Adipose tissue (tissue), 3 donors: ENCODE results near the gene SCN1B. TPM values are rescaled to one million over a fixed set of nuclear protein-coding genes. Genes with fewer than 3 reads are reported as not detected.

ENCODE experiments used
- H3K27ac ChIP-seq: one replicate; pipeline ENCODE4 v1.5.1; 2013; ENCODE audit warnings: low read depth, low read length
- WGBS, 3 donors: extraction: QIAGEN DNeasy Blood & Tissue Kit; methylation state at CpG; one replicate each; pipeline ENCODE4 v1.1.7; 2013; 5-methylcytosine and 5-hydroxymethylcytosine counted together
- polyA plus RNA-seq, 3 donors: library from polyadenylated mRNA; stranded (reverse); fragments of 200-250 nt; gene quantifications; one replicate each; pipeline ENCODE4 v1.2.3, GENCODE V29; 2013
- donor health status: healthy with polysubstance abuse.
- donor health status: Bipolar disorder and iron deficiency.
- donor health status: healthy.

SCN1B gene
- polyA plus RNA-seq, 3 donors: 5.2 to 22.5 (median 7.9) TPM

GRCh38 chr19:35060160-35060855, 30.0 kb downstream of the SCN1B start:
- 90 to 94% (median 90%) methylated on average over 27 to 29 of the region's 29 CpGs for WGBS, 3 donors
- no peak overlapping the region for H3K27ac ChIP-seq

- no peak overlapping the region for H3K27ac ChIP-seq
- 80 to 88% (median 81%) methylated on average over 7 of the region's 7 CpGs for WGBS, 3 donors
Measured at GRCh38 chr19:35061583-35062373, 31.5 kb downstream of the SCN1B start.

GRCh38 chr19:35062942-35063341, 32.7 kb downstream of the SCN1B start:
- no peak overlapping the region for H3K27ac ChIP-seq
- whole genome bisulfite sequencing, 3 donors: 75 to 90% (median 84%) methylated on average over 7 of the region's 7 CpGs

- no peak overlapping the region for H3K27ac ChIP-seq
- 77 to 84% (median 81%) methylated on average over 10 of the region's 10 CpGs for WGBS, 3 donors
Measured at GRCh38 chr19:35063940-35064818, 33.9 kb downstream of the SCN1B start.

- H3K27ac ChIP-seq: no peak overlapping the region
- WGBS, 3 donors: 85 to 89% (median 89%) methylated on average over 10 of the region's 10 CpGs
Measured at GRCh38 chr19:35065574-35065973, 35.3 kb downstream of the SCN1B start.

- 91 to 94% (median 93%) methylated on average over 15 of the region's 15 CpGs for WGBS, 3 donors
- H3K27ac ChIP-seq: no peak overlapping the region
Measured at GRCh38 chr19:35066121-35066520, 35.9 kb downstream of the SCN1B start.

DNA sequence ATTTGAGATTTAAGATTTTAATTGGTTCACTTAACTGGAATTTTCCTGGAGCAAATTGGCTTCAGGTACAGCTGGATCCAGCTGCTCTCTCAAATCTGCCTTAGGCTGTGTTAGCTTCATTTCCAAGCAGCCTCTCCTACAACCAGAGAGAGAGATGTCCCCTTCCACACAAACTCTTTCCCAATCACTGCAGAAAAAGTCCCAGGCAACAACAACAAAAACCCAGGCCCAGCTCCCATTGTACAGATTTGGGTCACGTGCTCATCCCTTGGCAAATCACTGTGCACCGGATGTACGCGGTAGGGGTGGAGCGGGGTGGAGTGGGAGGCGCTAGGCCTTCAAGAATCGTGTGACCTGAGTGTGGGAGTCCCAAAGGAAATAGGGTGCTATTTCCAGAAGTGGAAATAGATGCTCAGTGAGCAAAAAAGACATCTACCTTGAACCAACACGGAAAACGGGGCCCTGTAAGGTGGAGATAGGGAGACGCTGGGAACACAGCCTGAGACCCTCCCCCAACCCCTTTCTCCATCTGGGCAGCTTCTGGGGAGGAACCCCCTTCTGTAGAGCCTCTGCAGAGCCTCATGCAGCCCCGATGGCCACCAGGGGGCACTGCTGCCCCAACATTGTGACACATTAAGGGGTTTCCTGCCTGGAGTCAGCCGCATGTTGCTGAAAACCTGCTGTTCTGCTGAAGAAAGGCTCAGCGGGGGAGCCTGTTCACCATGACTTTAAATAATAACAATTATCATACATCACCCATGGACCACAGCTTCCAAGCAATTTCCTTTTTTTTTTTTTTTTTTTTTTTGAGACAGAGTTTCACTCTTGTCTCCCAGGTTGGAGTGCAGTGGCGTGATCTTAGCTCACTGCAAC, 36.7 kb downstream of the SCN1B start:
- H3K27ac ChIP-seq: no peak overlapping the region
- 16 to 19% (median 18%) methylated on average over 14 of the region's 14 CpGs for WGBS, 3 donors

GRCh38 chr19:35068941-35069634, 38.8 kb downstream of the SCN1B start:
- no peak overlapping the region for H3K27ac ChIP-seq
- WGBS, 3 donors: 77 to 83% (median 80%) methylated on average over 10 of the region's 10 CpGs

GRCh38 chr19:35069696-35070095, 39.4 kb downstream of the SCN1B start:
- no peak overlapping the region for H3K27ac ChIP-seq
- 68 to 97% (median 75%) methylated on average over 1 of the region's 1 CpG for WGBS, 3 donors

DNA sequence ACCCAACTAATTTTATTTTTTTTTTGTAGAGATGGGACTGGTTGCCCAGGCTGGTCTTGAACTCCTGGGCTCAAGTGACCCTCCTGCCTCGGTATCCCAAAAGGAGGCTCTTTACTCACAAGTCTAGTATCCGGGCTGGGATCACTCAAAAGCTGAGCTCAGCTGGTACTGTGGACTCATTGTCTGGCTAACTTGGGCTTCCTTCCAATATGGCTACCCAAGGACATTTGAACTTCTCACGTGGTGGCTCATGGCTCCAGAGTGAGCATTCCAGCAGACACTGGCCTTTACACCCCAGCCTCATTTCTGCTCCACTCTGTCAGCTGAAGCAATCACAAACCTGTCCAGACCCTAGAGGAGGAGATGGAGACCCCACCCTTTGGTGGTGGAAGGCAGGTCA, 40.2 kb downstream of the SCN1B start:
- 83 to 98% (median 94%) methylated on average over 3 of the region's 3 CpGs for WGBS, 3 donors

GRCh38 chr19:35073516-35073915, 43.2 kb downstream of the SCN1B start:
- WGBS, 3 donors: 73 to 79% (median 78%) methylated on average over 10 of the region's 10 CpGs

More for the DNA sequence above, 40.2 kb downstream of the SCN1B start:
- no peak overlapping the region for H3K27ac ChIP-seq

GRCh38 chr19:35073941-35074340, 43.7 kb downstream of the SCN1B start:
- no peak overlapping the region for H3K27ac ChIP-seq
- WGBS, 3 donors: 65 to 84% (median 79%) methylated on average over 8 of the region's 8 CpGs

More at GRCh38 chr19:35073516-35073915, 43.2 kb downstream of the SCN1B start:
- H3K27ac ChIP-seq: no peak overlapping the region

- H3K27ac ChIP-seq: no peak overlapping the region
- WGBS, 3 donors: 86 to 92% (median 86%) methylated on average over 19 to 21 of the region's 21 CpGs
Measured at GRCh38 chr19:35074426-35075201, 44.3 kb downstream of the SCN1B start.

- 85 to 91% (median 90%) methylated on average over 21 of the region's 21 CpGs for WGBS, 3 donors
- no peak overlapping the region for H3K27ac ChIP-seq
Measured at GRCh38 chr19:35075202-35076025, 45.1 kb downstream of the SCN1B start.

GRCh38 chr19:35076026-35076370, 45.7 kb downstream of the SCN1B start:
- 83 to 85% (median 83%) methylated on average over 6 of the region's 6 CpGs for WGBS, 3 donors

DNA sequence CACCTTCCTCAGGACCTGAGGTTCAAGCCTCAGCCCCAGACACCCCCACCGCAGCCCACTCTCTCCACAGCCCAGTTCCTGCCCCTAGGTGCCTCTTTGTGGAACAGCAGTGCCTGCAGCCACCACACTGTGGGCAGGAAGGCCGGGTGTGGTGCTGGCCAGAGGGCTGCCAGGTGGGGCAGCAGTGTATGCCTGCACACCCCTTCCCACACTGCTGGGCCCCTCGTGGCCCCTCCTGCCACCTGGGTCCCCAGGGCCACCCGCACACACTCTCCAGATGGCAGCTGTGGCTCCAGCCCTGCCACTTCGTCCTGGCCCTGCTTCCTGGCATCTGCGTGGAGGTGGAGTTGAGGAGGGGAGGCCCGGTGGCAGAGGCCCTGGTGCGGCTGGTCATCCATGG, 46.4 kb downstream of the SCN1B start:
- 65 to 83% (median 68%) methylated on average over 7 to 8 of the region's 8 CpGs for WGBS, 3 donors

More at GRCh38 chr19:35076026-35076370, 45.7 kb downstream of the SCN1B start:
- H3K27ac ChIP-seq: no peak overlapping the region

More for the DNA sequence above, 46.4 kb downstream of the SCN1B start:
- H3K27ac ChIP-seq: no peak overlapping the region
